Endothelial cell of umbilical vein (primary cell): Measurements from ENCODE around the gene LAMB3.

ENCODE experiments used
- MYC ChIP-seq: IDR thresholded peaks from one replicate; pipeline ENCODE4 v1.6.1; 2011; ENCODE audit warnings: mild to moderate bottlenecking, low read depth, low read length
- POLR2A ChIP-seq: IDR thresholded peaks from 2 replicates; pipeline ENCODE4 v1.6.1; 2012; ENCODE audit warnings: low read depth, mild to moderate bottlenecking, control low read depth, low read length
- TF ChIP-seq, protein P1 (sequence below), 2 donors: IDR thresholded peaks; 1 replicate in 1 of 2; 2 replicates in 1 of 2; pipeline ENCODE4 v1.5.1; 2011; ENCODE audit warnings: low read length in 2 of 2, mild to moderate bottlenecking in 2 of 2, moderate library complexity in 2 of 2, control low read depth in 1 of 2, inconsistent platforms in 1 of 2, low read depth in 1 of 2; ENCODE audit not compliant: insufficient read depth in 1 of 2; ENCODE audit errors: extremely low read depth in 1 of 2

GRCh38 chr1:209675565-209676154 is 23.4 kb upstream of the LAMB3 start:
- TF ChIP-seq, protein P1, sequence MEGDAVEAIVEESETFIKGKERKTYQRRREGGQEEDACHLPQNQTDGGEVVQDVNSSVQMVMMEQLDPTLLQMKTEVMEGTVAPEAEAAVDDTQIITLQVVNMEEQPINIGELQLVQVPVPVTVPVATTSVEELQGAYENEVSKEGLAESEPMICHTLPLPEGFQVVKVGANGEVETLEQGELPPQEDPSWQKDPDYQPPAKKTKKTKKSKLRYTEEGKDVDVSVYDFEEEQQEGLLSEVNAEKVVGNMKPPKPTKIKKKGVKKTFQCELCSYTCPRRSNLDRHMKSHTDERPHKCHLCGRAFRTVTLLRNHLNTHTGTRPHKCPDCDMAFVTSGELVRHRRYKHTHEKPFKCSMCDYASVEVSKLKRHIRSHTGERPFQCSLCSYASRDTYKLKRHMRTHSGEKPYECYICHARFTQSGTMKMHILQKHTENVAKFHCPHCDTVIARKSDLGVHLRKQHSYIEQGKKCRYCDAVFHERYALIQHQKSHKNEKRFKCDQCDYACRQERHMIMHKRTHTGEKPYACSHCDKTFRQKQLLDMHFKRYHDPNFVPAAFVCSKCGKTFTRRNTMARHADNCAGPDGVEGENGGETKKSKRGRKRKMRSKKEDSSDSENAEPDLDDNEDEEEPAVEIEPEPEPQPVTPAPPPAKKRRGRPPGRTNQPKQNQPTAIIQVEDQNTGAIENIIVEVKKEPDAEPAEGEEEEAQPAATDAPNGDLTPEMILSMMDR (IDR thresholded peaks at IDR 0.05; ENCODE audit: extremely low read depth in 1 of 2, insufficient read depth in 1 of 2, low read depth in 1 of 2, low read length in 2 of 2), result no peak
- TF ChIP-seq POLR2A (no peak), MYC (no peak)
